Occipital lobe (tissue), 2 donors: ENCODE results near the gene DMD. TPM values are rescaled to one million over a fixed set of nuclear protein-coding genes. Genes with fewer than 3 reads are reported as not detected.
"Not testable (repeated sequence)": the region's sequence is repeated elsewhere in the genome, so short reads cannot be mapped to it uniquely, and the experiment has no call there.

Source experiments
- DNase-seq: peaks from one replicate; lab custom pipeline; 2025; lab: John Stamatoyannopoulos, UW
- total RNA-seq: library from RNA; depleted of rRNA; stranded (reverse); fragments of >200 nt; gene quantifications from one replicate; pipeline ENCODE4 v1.2.3, GENCODE V29; 2014

The DMD gene
- total RNA-seq, 1 donor from 2014 or later = 78.5 TPM

DNA sequence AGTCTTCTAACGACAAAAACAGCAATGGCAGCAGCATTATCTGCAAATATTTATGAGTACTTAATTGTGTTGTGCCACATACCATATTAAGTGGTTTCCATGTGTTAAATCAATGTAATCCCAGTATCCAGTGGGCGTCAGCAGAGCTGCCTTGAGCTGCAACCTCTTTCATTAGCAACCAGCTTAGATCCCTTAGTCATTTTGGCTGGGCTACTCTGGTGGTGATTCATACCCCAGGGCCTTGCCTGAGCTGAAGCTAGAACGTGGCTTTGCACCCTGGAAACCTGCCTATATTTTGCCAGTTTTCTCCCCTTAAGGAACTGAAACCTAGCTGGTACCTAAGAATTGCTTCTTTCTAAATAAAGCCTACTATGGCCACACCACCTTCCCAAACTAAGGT is 1665.2 kb downstream of the DMD start:
- peak; percentile 6 for DNase-seq

DNA sequence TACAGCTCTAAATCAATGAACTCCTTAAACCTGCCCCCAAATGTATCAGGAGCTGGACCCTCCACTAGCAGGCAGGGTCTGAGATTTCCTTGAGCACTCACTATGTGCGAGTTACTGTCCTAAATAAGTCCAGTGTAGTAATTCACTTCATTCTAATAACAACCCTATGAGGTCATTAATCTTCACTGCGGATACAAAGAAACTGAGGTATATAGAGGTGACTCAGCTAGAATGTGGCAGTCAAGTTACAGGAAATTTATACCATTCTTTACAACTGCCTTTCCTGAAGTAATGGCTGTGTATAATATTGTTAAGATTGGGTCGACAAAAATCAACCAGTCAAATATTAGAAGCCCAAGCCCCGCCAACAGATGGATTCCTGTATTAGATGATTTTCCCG is 1665.6 kb downstream of the DMD start:
- no peak for DNase-seq

DNA sequence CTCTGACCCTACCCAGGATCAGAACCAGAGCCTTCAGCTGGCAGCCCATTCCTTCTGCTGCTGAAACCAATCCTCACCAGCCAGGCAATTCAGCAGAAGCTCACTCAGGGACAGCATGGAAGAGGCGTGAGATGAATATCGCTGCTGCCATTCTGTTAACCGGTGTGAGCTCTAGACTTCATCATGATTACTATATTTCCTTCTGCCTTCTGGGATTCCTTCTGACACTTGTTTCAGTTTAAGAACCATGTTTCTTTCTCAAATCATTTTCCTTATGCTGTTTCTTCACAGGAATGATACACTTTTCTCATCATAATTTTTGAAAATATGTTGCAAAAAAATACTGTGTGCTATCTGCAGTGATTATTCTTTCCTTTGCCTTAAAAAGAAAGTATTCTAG is 1666.2 kb downstream of the DMD start:
- DNase-seq = peak; percentile 0

DNA sequence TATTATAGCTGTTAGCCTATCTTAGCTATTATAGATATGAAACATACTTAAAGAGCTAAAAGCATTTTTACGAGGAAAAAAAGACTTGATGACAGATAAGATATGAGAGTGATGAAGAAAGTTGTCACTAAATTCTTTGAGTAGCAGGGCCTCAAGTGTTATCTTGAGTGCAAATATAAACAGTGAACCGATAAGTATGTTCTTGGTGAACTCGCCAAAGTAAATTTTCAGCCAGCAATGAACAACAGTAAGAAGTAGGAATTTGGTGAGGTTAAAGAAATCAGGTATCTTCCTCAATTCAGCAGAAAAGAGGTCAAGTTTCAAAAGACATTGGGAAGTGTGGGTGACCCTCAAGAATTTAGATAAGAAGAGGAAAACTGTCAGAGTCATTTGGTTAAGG is 1667.7 kb downstream of the DMD start:
- no peak for DNase-seq

DNA sequence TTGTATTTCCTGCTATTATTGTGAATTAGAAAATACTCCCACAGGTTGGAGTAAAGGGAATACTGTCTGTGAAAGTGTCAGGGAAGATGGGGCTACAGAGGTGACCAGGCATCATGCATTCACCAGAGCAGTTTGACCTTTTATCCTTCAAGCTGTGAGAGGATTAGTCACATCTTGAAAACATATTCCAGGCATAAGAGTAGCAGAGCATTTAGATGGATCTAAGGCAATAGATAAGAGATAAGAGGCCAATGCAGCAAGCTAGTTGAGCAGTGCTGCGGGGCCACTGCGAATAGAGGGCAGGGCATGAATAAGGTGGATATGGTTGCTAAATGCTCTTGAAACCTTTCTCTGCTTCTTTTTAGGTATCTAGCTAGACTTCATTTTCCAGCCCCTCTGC is 1668.8 kb downstream of the DMD start:
- no peak for DNase-seq

DNA sequence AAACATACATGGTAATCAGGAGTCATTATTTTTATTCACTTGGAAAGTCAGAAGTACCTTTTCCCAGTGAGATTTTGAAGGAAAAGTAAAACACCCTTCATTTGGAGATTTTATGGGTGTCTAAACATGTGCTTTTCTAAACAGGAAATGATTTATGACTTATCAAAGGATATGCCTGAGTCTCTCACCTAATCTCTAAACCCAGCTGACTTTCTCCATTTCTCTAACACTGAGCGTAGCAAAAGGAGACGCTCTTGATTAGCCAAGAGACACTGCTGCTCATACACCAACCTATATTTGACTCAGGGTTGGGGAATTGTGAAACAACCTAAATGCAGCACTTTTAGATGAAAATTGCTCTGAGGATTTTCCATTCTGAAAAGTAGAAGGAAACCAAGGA is 1671.0 kb downstream of the DMD start:
- no peak for DNase-seq

DNA sequence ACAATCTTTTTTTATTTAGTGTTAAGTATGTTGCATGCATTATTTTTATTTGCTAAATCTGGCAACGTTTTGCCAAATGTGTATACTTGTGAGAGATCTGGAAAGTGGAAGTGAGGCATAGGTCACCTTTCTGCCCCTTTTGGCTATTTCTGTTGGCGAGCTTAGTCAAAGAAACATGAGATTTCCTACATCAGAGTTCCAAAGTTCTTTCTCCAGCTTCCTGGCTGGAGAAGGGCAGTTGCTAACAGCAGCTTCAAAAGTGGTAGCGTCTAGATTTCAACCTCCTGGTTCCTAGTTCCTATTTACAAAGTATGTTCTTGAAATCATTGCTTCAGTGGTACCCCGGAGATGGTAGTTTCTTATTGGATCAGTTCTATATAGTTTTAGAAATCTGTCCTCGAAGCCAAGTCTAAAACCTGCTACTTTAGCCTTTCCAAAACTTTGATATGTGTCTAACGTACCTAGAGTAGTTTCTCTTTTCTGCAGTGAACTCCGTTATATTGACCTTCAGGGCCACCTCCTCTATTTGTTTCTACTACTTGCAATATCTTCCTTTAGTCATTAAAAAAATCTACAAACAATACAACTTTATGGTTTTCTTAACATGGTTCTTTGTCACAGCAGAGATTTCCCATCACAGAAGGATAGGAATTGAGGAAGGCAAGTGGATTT is 1683.8 kb downstream of the DMD start:
- no peak for DNase-seq

DNA sequence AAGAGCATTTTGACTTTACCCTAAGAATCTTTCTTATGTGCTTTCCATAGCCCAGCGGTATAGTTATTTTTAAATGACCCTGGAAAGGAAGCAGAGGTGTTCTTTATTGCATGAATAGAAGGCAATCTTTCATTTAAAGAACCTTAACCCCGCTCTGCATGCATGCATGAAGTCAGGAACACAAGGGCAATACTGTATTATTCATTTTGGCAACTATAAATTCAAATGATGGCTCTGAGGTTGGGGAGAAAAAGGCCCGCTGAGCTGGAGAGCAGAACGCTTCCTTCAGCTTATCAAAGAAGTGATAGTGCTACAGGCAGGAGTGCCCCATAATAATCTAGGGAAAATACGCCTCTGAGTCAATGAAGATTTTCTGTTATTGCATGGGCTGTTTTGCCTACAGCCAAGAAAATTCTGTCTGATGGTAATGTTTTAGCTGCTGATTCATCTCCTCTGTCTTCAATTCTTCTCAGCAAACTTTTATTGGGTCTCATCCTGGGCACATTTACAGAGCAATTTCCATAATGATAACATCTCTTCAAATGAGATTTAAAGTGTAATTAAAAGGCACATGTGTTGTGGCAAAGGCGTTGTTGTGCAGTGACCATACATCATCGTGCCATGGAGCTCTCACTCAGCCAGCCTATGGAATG is 1687.3 kb downstream of the DMD start:
- DNase-seq = no peak

DNA sequence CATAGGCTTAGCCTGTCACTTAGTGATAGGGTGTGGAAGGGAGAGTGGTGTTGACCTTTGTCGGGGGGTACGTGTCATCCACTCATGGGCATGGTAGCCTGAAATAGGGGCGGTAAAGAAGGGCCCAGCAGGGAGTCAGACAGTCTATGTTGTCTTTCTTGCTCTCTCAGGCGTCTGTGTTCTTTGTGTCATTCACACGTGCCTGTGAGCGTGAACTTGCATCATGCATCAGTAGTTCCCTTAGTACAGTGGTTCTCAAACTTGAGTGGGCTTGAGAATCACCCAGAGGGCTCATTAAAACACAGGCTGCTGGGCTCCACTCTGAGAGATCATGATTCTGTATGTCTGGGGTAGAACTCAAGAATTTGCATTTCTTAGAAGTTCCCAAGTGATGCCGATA is 1688.6 kb downstream of the DMD start:
- DNase-seq = no peak

DNA sequence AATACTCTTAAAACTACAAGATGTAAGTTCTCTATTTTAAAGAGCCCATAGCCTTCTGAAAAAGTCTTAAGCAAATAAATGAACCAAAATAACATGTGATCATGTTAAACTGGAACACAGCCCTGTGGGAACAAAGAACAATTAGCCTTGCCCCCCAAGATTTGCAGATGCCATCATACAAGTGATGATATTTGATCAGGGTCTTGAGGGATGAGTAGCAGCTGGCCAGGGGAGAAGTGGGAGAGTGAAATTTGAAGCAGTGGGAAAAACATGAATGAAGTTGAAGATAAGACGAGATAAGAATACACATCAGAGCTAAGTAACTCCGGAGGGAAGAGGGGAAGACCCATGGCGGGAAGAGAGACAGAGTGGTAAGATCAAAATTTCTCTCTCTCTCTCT is 1689.4 kb downstream of the DMD start:
- no peak for DNase-seq

DNA sequence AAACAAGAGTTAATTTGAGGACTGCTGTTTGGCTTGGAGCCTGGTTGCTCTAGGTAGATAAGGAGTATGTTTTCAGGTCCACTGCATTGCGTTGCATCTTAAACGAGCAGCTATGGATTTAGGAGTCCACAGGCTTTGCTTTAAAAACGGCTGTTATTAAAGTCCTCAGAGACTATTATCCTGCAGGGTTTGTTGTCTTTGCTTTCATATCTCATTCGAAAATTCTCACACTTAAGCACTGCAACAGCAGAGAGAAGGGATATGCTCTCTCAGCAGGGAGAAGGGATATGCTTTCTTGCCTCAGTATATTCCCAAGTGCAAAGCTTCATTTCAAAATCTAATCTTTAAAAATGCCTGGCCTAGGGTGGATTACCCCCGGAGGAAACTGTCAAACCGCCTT is 1694.8 kb downstream of the DMD start:
- no peak for DNase-seq

DNA sequence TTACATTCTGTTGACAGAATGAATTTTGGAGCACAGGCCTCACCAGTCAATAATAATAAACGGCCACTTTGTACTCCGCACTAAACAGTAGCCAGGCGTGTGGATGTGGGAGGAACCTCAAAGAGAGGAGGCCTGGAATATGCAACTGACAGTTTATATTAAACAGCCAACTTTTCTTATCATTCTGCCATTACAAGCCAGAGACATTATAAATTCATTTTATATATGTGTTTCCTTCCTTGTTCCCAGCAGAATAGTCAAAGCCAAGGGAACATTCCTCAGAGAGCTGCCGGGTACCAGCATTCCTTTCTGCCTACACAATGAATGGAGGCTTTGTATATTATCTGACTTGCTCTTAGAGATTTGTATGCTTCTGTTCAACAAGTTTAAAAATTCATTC is 1703.0 kb downstream of the DMD start:
- DNase-seq = no peak

DNA sequence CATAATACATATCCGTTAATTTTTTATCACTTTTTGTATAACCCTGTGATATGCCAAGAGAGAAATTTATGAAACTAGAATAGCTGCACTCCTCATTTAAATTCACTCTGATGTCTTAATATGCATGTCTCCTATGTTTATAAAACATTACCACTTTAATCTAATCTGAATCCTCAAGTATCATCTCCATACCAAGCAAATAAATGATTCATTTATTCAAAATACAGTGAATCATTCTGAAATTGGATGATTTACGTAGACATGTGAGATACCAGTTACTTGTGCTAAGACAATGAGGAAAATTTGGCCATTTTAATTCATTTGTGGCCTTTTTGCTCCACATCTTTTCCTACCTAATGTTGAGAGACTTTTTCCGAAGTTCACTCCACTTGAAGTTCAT is 1704.4 kb downstream of the DMD start:
- DNase-seq = no peak

DNA sequence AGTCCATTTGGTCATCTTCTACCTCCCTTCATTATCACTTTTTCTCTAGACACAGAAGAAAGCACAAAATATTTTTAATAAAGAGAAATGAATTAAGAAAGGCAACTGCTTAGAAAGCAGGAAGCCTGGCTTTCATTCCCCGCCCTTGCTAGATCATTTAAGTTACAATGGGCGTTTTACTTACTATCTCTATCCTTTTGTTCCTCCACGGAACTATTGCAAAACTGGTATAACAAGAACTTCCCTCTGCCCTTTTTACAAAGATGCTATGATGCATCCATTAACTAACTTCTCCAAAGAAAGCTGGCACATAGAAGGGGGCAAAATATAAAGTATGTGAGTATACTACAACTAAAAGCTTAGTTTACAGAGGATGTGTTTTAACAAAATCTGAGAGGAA is 1705.0 kb downstream of the DMD start:
- DNase-seq = no peak

DNA sequence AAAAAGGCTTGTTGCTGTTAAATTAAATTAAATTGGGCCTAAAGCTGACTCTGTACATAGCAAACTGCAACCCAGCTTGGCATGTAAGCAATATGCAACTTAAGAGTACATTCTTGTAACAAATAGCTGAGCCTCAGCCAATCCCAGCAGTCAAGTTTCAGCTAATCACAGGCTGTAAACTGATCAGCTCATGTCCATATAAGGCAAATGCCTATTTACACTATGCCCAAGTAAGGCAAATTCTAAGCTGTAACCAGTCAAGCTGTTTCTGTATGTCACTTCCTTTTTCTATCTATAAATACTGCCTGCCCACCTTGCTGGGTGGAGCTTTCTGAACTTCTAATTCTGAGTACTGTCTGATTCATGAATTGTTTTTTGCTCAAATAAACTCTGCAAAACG is 1710.4 kb downstream of the DMD start:
- no peak for DNase-seq

DNA sequence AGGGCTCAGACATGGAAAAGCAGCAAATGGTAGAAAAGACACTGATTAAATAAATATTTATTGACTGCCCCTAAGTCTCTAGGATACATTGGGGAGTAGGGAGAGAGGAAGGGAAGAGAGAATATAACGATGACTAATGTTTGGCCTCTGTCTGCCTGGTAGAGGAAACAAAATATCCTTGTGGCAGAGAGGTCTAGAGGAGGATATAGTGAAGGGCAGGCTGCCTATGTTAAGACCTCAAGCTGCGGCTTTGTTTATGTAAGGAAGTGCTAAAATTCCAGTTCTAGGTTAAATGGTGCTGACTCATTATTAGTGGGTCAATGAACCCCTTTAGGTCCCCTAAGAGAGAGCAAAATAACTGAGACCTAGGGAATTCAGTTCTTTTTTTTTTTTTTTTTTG is 1712.2 kb downstream of the DMD start:
- DNase-seq = no peak

DNA sequence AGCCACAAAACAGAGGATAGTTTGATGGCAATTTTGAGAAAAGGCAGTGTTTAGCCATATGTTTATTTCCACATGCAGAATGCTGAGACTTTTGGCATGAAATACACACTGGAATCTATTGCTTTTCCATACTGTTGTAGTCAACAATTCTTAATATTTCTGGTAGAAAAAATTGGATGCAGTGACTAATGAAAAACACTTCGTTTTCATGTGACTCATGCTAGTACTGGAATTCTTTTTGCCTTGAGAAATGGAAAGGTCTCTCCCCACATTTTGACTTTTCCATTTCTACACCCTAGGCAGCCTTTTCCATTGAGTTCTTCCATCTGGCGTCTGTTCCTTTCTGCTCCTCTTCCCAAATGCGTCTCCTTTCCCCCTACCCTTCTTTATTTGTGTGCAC is 1714.3 kb downstream of the DMD start:
- no peak for DNase-seq

DNA sequence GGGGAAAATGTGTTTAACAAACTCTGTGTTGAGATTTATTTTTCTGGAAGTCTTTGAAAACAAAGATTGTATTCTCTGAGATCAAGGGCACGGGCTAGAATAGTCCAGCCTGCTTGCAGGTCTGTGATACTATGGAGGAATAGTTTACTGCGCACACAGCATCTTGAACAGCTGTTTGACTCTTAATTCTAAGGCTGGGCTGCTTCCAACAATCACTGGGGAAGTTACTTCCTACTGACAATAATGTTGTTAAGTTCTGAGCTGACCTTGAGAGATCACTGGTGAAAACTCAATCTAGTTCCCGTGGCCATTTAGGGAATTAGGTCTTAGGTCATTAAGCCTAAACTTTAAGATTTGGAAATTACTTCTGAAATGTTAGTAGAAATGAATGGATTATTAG is 1723.4 kb downstream of the DMD start:
- no peak for DNase-seq

DNA sequence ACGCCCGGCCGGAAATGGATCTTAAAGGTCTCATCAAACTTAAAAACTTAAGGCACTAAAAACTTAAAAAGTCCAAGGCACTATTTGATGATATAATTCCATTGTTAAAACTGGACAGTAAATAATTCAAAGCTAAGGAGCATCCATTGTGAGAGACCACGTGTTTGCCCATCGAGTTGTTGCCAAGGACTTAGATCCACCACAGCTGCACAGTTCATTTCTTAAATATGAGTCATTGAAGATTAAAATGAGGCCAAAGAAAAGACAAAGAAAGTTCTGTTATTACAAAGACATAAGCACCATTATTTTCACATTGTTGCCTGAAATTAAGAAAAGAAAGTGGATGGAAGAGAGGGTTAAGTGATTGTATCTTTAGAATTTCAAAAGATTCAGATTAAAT is 1728.0 kb downstream of the DMD start:
- no peak for DNase-seq

DNA sequence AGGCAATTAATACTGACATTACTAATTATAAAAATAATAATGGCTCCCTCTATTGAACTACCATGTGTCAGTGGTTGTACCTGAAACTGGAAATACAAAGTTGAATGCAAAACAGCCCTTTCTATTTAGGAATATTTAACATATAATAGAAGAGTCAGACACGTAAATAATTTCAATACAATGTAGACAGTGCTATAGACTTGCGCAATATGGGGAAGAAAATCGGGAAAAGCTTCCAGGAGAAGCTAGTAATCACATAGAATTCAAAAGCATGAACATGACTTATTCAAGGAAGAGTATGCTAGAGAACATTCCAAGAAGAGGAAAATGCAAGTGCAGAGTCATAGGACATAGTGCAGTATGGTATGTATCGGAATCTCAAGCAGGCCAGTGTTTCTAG is 1730.7 kb downstream of the DMD start:
- no peak for DNase-seq

DNA sequence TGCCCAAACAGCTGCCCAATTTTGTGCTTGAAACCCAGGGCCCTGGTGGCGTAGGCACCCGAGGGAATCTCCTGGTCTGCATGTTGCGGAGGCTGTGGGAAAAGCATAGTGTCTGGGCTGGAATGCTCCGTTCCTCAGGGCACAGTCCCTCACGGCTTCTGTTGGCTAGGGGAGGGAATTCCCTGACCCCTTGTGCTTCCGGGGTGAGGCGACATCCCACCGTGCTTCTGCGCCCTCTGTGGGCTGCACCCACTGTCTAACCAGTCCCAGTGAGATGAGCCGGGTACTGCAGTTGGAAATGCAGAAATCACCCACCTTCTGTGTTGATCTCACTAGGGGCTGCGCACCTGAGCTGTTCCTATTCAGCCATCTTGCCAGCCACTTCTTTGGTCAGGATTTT is 1740.1 kb downstream of the DMD start:
- no peak for DNase-seq

DNA sequence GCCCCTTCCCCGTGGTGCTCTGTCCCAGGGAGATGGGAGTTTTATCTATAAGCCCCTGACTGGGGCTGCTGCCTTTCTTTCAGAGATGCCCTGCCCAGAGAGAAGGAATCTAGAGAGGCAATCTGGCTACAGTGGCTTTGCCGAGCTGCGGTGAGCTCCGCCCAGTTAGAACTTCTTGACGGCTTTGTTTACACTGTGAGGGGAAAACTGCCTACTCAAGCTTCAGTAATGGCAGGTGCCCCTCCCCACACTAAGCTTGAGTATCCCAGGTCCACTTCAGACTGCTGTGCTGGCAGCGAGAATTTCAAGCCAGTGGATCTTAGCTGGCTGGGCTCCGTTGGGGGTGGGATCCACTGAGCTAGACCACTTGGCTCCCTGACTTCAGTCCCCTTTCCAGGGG is 1740.6 kb downstream of the DMD start:
- not testable (repeated sequence) for DNase-seq

DNA sequence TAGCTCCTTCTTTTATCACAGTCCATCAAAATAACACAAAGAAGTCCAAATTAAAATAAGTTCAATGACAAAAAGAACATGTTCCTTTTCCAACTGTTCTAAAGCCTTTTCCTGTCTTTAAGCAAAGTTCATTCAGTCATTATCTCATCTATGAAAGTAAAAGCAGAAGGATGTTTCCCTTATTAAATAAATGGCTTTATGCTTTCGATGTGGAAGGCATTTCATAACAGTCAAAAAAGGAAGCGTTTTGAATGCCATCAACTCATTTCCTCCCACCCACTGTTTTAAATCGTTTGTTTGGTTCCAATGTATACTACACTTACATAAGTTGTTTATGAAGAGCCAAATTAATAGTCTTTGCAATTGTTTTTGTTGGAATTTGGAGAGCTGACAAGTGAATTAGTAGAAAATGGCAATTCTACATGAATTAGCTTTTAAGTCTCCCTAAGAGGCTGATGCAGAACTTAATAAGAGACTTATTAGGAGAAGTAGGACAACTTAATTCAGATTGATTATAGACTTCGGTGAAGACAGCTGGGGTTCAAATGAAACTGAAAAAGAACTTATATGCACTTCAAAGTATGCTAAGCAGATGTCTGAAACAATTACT is 1746.9 kb downstream of the DMD start:
- no peak for DNase-seq
